T-helper 9 cell (primary cell): ENCODE results near the gene CBFA2T2.
"Not testable (repeated sequence)": the region's sequence is repeated elsewhere in the genome, so short reads cannot be mapped to it uniquely, and the experiment has no call there.

Experiments used
- DNase-seq: peaks from one replicate; pipeline ENCODE4 v3.0.0-alpha.2; 2020

The CBFA2T2 gene

GRCh38 chr20:33685328-33686099 is 195.6 kb downstream of the CBFA2T2 start:
- peak; percentile 29 for DNase-seq

GRCh38 chr20:33686100-33686983 is 196.4 kb downstream of the CBFA2T2 start, which contains the start of gene E2F1:
TSS of gene E2F1 (minus strand) at chr20:33686385. CDS start at chr20:33686264, 121 bp downstream.
- peak; percentile 91 for DNase-seq

GRCh38 chr20:33686984-33687366 is 197.1 kb downstream of the CBFA2T2 start:
- DNase-seq: no peak

- DNase-seq: no peak
Measured at GRCh38 chr20:33687370-33687915, 197.5 kb downstream of the CBFA2T2 start.

GRCh38 chr20:33687993-33688937 is 198.4 kb downstream of the CBFA2T2 start:
- no peak for DNase-seq

DNA sequence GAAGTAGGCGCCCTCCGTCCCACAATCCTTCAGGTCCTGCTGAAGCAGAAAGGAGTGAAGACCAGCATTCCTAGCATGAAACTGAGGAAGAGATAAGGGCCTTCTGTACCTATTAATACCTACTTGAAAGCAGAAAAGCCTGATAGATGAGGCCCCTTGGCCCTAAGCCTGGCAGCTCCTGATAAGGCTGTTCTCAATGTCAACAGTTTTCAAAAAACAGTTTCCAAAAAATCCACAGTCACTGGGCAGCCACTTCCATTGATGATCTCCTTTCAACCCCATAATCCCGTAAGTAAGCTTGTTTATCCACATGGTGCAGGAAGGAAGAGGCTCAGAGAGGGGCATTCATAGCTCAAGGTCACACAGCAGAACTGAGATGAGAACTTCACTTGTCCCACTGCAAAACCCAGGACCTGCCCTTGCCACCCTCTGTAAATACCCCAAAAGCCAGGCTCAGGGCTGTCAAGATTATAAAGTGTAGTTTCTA is 199.1 kb downstream of the CBFA2T2 start:
- no peak for DNase-seq

DNA sequence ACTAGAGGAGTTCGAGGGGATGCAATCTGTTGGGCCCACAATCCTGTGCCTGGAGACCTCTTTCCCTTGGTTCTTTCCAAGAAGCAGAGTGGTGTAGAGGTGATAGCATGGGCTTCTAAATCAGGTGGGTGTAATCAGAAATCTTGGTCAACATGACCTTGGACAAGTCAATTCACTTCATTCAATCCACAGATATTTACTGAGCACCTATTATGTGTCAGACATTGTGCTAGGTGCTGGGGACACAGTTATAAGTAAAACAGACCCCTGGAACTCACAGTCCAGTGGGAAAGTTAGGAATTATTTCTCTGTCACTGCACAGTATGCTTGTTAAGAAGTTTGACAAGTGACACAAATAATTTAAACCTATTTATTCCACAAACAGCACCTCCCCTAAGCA is 199.6 kb downstream of the CBFA2T2 start:
- no peak for DNase-seq

GRCh38 chr20:33689973-33690372 is 200.1 kb downstream of the CBFA2T2 start:
- DNase-seq: peak; percentile 24

GRCh38 chr20:33693289-33693688 is 203.4 kb downstream of the CBFA2T2 start:
- no peak for DNase-seq

DNA sequence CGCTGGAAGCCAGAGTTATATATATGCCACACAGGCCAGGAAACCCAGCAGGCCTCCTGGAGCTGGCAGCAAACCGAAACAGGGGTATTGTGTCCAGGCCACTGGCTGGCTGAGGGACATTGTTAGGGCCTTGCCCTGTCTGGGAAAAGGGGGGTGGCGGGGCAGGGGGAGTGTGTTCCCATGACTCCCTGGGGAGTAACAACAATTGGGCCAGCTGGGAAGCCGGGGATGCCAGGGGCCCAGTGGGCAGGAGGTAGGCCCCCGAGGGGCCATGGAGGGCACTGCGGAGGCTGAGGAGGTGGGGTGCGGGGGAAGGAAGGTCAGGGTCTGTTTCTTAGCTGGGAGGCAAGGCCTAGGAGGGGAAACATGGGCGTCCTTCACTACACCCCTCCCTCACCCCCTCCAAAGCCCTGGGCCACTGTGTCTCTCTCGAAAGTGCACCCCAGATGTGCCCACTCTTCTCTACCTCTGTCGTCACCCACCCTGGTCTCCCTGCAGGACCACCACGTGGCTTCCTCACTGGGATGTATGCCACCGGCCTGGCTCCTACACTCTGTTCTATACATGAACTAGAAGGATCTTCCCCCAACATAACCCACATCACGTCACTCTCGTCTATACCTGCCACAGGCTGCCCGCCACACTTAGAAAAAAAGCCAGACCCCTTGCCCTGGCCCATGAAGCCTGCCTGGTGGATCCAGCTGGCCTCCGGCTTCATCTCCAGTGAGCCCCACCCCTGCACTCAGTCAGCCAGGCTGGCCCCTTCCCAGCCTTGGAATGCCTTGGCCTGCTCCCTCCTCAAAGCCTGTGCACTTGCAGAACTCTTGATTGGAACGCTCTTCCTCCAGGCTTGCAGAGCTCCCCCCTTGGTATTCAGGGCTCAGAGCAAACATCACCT is 204.1 kb downstream of the CBFA2T2 start:
- no peak for DNase-seq

GRCh38 chr20:33694639-33695012 is 204.7 kb downstream of the CBFA2T2 start:
- no peak for DNase-seq

GRCh38 chr20:33696448-33696847 is 206.6 kb downstream of the CBFA2T2 start:
- no peak for DNase-seq

DNA sequence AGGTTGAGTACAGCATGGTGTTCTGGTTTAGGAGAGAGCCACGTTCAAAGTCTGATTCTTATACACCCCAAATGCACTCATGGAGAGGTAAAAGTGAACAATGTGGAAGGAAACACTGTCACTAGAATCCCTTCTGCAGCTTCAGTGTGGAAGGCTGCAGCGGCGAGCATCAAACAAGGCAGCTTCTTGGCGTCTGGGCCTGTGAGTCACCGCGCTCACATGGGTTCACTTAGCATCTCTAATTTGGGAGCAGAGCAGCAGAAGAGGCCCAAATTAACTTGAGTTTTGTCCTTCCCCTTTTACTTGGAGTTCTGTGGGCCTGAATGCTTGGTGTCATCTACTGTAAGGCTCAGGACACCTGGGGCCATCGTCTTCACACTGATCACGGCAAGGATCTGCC is 207.2 kb downstream of the CBFA2T2 start:
- no peak for DNase-seq

DNA sequence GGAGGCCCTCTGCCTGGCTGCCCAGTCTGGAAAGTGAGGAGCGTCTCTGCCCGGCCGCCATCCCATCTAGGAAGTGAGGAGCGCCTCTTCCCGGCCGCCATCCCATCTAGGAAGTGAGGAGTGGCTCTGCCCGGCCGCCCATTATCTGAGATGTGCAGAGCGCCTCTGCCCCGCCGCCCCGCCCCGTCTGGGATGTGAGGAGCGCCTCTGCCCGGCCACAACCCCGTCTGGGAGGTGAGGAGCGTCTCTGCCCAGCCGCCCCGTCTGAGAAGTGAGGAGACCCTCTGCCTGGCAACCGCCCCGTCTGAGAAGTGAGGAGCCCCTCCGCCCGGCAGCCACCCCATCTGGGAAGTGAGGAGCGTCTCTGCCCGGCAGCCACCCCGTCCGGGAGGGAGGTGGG is 209.1 kb downstream of the CBFA2T2 start:
- not testable (repeated sequence) for DNase-seq
